GM21723 (cell line): ENCODE data around the gene SCAMP1.
"Not testable (repeated sequence)": the region's sequence is repeated elsewhere in the genome, so short reads cannot be mapped to it uniquely, and the experiment has no call there.

Source experiments
- ATAC-seq: cut with Tn5 transposase; IDR thresholded peaks from one replicate; pipeline ENCODE4 v1.9.1; 2021; ENCODE audit warnings: mild to moderate bottlenecking, moderate library complexity; ENCODE audit not compliant: unreplicated experiment

SCAMP1 gene

DNA sequence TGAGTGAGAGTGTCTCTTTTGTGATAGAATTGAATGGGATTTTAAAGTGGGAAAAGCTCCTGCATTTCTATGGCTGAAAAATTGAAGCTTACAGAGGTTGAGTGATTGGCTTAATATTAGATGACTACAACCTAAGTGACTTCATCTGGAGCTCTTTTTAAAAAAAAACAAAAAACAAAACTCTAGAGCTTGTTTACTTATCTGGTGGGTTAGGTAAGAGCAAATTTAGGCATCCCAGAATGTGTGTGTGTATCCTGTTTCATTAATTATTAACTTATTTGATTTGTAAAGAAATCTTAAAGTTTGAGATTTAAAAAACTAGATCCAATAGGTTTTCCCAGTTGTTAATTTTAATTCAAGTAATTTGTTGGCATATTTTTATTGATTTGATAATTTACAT, 60.1 kb downstream of the SCAMP1 start:
- ATAC-seq, result no peak

DNA sequence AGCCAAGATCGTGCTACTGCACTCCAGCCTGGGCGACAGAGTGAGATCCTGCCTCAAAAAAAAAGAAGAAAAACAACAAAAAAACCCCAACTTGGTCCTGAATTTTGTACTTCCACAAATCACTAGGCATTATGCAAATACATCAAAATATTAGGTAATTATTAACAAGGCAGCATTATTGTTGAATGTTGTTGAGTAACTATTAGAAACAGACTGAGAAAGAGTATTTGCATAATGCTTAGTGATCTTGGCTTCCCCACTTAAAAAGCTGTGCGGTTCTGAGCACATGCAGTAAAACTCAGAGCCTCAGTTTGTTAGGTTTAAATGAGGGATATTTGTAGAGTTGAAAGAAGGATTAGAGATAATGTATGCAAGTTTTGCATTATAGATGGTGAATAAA, 64.2 kb downstream of the SCAMP1 start:
- ATAC-seq, result no peak

DNA sequence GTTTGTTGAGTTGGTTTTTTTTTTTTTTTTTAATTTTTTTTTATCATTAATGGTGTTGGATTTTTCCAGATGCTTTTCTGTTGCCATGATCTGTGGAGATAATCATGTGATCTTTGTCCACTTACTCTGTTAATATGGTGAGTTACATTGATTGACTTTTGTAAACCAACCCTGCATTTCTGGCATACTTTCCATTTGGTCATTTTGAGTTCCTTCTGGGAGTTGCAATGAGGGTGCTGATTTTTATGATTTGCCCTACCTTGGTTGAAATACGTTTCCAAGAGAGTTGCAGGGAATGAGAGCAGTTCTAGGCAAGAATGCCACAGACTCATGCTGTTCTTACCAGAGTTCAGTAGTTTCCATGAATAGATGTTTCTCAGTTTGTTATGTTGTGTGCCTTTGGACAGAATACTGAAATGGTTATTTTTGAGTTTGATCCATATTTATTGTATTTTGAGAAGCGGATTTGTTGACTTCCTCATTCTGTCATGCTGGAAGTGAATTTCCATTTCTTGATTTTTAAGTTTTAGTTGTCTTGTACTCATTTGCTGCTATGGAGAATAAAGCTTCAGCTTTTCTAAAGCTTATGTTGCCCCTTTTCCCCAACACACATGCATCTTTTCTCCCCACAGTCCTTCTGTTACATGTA, 69.0 kb downstream of the SCAMP1 start:
- ATAC-seq, result no peak

DNA sequence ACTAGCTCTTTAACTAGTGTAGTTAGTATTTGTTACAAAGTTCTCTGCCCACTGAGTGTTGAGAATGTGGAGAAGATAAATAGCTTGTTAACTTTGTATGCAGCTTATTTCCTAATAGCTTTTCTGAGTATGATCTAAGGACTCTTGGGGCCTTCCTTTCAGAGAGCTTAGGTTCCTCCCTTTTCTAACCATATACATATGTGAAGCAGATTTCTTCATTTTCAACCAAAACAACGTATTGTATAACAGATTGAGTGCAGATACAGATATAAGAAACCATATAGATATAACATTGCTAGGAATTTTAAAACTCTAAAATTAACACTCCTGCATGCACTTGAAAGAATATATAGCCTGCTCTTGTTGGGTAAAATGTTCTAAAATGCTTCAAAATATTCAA, 70.4 kb downstream of the SCAMP1 start:
- ATAC-seq, result no peak

DNA sequence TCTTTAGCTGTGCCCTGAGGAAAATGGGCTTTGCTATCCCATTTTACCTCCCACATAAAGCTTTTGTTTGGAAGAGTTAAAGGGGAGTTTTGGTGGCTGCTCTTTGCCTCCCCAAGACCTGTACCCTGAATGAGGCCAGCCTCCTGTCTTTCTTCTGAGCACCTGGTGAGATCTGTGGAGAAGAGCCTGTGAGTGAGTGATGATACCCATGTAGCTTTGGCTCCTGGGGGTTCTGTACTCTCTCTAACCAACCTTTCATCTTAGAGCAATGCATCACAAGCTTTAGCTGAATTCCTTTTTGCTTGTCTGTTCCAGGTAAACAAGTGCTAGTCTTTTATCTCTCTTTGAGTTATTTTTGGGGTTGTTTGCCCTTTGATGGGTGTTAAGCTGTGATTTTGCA, 73.6 kb downstream of the SCAMP1 start:
- ATAC-seq, result no peak

DNA sequence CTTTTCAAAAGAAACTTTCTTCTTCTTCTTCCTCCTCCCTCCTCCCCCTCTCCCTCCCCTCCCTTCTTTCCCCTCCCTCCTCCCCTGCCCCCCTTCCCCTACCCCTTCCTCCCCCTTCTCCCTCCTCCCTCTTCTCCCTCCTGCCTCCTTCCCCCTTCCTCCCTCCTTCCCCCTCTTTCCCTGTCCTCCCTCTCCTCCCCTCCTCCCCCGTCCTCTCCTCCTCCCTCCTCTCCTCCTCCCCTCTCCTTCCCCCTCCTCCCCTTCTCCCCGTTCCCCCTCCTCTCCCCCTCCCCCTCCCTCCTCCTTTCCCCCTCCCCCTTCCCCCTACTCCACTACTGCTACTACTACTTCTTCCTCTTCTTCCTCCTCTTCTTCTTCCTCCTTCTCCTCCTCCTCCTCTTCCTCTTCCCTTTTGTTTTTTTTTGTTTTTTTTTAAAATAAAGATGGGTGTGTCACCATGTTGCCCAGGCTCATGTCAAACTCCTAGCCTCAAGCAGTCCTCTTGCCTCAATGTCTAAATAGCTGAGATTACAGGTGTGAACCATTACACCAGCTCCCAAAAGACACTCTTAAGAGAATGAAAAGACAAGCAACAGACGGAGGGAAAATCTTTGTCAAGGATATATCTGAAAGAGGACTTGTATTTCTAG, 87.5 kb downstream of the SCAMP1 start:
- ATAC-seq, result no peak

DNA sequence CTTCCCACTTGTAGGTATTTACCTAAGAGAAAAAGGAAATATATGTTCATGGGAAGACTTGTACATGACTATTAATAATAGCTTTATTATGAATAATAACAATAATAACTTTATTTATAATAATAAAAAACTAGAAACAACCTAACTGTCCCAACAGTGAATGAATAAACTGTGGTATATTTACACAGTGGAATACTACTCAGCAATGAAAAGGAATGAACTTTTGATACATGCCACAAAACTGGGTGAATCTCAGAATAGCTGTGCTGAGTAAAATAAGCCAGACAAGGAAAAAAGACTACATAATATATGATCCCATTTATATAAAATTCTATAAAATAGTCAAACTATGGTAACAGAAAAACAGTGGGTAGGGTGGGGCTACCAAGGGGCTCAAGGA, 88.7 kb downstream of the SCAMP1 start:
- no peak for ATAC-seq

DNA sequence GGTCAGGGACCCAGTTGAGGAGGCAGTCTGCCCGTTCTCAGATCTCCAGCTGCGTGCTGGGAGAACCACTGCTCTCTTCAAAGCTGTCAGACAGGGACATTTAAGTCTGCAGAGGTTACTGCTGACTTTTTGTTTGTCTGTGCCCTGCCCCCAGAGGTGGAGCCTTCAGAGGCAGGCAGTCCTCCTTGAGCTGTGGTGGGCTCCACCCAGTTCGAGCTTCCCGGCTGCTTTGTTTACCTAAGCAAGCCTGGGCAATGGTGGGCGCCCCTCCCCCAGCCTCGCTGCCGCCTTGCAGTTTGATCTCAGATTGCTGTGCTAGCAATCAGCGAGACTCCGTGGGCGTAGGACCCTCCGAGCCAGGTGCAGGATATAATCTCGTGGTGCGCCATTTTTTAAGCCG, 97.1 kb downstream of the SCAMP1 start:
- not testable (repeated sequence) for ATAC-seq

DNA sequence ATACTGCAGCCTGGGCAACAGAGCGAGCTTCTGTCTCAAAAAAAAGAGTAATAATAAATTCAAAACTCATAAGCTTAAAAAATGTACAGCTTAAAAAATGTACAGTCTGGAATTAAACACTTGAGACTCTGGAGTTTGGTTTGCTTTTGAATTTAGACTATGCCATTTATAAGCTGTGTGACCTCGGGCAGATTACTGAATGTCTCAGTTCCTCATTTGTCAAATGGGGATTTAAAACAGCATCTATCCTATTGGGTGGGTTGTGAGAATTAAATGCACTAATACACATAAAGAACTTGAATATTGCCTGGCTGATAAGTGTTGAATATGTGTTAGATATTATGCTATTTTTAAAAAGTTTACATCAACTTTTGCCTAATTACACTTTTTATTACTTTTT, 98.4 kb downstream of the SCAMP1 start:
- no peak for ATAC-seq

DNA sequence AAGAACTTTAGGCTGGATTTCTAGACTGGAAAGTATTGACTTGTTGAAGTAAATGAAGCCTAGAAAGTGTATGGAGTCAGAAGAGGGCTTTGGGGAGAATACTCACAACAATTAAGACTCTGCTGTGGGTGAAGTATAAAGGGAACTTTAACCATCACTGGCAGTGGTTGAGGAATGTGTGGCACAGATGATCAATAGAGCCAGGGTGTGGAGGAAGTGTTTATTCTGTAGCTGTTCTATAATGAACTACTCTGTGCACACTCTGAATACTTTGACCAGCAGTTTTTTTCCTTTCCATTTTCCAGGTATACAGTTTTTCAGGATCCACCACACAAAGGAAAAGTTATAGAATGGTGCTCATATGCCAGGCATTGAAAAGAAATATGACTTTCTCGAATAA, 106.7 kb downstream of the SCAMP1 start:
- no peak for ATAC-seq

DNA sequence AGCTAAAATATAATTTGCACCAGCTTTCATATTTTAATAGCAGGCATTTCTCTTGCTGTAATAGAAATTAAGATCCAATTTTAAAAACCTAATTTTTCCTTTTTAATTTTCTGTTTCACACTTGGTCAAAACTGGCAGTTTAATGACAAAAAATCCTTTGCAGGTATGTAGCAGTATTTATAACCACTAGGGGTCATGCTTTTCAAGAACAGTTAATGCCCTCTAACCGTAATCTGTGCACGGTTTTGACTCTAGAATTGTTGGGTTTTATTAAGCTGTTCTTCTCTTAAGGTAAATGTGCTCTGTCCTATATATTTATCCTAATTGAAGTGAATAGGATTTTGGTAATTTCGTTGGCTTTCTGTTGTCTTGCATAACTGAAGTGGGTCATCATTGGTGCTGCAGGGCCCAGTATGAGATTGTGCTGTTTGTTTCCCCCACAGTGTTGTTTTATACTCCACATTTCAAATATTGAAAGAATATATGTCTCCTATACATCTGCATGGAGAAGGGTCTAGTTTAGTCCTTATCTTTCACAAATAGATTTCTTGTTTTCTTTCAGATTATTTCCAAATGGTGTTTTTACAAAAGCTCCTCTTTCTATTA, 107.4 kb downstream of the SCAMP1 start:
- ATAC-seq, result peak; percentile 60

DNA sequence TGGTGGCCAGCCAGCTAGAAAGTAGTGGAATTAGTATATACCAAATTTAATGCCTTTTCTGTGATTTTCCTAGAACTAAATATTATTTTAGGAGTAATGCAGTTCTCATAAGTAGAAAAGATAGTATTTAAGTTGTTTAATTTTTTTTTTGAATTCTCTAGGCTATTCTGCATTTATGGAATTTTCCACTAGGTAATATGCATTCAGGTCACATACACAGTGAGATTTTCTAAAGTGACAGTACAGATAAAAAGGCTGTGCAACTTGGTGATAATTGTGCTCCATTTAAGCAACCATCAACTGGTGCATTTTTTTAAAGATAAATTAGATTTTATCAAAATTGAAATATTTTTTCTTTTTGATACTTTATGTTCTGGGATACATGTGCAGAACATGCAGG, 111.5 kb downstream of the SCAMP1 start:
- no peak for ATAC-seq

DNA sequence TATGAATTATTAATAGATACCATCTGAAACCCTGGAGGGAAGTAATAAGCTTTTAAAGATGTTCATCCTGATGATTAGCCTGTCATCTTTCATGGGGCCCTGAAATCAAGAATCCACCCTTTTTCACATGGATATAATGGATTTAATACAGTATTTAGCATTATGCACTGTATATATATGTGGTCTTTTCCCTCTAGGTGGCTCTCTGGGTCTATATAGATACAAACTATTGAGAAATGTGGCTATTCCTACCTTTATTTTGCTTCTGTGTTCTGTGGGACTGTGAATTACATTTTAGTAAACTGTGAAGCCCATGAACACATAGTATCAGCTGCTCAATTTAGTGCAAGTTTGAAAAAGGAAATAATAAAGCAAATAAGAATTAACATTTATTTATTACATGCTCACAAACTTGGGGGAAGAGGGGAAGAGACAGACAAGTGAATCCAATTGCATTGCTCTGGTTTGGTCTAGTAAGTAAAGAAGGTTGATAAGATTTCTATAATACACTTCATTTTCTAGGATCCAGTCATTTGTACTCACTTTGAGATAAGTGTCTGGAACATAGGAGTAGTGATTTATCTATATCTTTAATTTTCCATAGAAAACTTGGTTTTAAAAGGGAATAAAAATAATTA, 112.2 kb downstream of the SCAMP1 start:
- ATAC-seq, result no peak

DNA sequence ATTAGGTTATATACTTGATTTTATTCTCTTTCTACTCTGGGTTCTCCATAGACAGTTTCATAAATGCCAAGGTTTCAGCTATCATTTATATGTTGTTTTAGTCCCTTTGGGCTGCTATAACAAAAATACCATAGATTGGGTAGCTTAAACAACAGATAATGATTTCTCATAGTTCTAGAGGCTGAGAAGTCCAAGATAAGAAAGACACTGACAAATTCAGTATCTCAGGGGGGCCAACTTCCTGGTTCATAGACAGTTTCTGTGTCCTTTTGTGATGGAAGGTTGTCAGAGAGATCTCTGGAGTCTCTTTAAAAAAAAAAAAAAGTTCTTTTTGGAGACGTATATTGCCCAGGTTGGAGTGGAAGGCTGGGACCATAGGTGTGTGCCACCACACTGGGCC, 113.3 kb downstream of the SCAMP1 start:
- ATAC-seq, result no peak

DNA sequence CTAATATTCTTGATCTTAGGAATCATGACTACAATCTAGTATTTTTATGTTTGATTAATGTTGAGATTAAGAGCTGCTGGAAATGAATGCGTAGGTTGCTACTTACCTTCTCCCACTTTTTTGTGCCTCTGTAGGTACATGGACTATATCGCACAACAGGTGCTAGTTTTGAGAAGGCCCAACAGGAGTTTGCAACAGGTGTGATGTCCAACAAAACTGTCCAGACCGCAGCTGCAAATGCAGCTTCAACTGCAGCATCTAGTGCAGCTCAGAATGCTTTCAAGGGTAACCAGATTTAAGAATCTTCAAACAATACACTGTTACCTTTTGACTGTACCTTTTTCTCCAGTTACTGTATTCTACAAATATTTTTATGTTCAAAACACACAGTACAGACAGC, 115.0 kb downstream of the SCAMP1 start:
- ATAC-seq, result no peak

DNA sequence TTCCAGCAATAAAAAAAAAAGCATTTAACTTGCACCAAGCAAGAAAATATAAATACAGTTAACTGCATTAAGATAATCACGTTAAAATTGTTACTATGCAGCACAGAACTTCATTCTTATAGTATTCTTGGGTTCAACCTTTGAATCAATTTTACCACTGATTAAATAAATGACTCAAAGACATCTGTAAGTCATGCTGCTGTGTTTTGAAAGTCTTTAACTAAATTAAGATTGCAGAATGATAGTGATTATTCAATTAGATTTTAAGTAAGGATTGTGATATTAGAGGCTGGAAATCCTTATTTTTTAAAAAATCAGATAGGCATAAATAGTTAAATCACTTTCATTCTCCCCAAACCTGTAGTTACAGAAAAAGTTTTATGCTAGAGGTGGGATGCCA, 116.4 kb downstream of the SCAMP1 start:
- ATAC-seq, result no peak

DNA sequence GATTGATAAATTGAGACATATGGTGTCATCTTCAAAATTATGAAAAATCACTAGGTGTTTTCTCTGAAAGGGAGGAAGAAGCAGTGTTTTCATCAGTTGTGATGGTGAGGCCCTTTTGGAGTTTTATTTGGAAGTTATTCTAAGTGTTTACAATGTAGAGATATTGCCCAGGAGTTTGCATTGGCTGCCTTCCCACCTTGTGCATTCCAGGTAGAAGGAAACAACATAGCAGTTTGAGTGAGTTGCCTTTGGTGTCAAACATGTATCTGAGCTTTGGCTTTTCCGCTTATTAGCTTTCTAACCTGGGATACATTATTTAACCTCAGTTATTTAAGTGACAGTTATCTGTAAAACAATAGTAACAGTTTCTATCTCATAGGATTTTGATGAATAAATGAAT, 122.5 kb downstream of the SCAMP1 start:
- ATAC-seq, result no peak

DNA sequence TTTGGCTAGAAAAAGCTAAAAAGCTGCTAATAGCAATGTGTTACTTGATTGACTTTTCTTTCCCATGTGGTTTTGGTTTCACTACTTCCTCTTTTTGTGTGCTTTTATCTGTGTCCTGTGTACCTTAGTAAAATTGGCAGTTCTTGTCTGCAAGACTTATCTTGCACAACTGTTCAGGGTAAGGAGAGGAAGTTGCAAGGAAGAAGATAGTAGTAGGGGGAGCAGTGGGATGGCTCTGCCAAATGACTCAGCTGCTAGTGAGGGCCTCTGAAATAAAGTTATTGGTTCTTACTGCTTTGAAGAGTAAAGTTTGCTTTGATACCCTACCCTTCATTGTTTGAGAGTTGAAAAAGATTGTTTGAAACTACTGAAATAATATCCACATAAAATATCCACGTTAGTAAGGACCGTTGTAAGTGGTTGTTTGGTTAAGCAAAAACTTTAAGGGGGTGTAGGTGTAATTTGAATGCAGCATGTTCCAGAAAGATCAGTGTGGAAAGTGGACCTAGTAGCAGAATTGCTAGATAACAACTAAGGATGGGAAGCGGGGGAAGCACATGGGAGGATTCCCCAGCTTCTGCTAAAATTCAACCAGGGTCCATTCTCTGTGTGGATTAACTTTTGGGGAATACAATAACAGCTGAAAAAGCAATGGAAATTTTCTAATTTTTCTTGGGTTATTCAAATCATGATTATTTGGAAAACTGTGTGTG, 123.5 kb downstream of the SCAMP1 start:
- peak; percentile 91 for ATAC-seq

DNA sequence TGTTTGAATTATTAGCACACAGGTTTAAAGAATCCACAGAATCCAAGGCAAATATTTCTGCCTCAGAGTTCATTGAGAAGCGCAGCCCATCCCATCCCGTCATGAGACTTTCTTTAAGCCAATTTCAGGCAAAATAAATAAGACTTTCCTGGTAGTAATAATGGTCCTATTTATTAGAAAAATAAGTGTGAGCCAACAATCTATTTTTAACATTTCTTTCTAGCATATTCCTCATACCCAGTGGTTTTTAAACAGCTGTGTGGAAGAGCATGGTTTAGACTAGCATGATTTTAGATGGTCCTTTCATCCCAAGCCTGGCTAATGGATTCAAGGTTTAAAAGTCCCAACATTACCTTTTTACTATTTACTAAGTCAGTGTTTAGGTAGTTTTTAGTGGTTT, 125.8 kb downstream of the SCAMP1 start:
- no peak for ATAC-seq

DNA sequence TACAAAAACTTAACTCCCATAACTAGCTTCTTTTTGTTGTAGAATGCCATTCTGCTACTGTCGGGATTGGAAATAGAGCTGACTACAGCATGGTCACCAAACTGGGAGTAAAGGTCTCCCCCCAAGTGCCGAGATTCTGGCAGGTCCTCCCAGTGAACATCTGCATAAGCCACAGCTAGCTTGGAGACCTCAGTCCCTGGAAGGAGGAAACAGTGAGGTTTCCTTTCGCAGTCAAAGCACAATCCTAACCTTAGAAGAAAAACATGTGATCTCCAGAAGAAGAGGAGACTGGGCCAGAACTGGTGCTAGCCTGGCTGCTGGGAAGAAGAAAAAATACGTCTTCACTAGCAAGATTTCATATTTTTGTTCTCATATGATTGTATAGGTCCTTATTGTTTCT, 127.4 kb downstream of the SCAMP1 start:
- no peak for ATAC-seq

DNA sequence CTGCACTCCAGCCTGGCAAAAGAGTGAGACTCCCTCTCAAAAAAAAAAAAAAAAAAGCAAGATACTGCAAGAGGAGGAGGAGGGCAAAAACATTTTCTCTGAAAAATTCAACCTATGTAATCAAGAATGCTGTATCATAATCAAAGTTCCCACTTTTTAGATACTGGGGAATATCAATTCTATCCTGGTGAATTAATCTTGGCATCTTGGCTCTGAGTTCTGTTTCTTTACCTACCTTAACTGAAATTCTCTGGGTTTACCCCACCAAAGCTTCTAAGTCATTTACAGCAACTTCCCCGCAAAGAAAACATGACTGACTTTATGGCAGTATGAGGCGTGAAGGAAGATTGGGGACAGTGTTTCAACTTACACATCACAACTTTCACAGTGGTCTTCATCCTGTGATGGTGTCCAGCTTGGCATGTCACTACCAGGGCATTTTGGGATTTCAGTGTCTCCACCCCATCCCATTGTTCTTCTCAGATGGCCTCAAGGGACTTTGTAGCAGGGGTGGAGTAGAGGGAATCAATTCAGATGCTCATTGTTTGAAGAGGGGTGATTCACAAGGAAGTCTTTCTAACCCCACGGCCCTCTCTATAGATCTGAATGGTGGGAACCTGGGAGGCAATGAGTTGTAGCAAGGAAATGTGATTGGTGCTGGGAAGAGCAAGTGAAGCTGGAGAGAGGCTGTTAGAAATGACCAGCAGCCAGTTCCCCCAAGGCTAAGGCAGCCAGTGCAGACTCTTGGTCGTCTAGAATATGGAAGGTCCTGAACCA, 130.5 kb downstream of the SCAMP1 start:
- ATAC-seq, result no peak
